ENCODE data around the gene EIF3A. TPM values are rescaled to one million over a fixed set of nuclear protein-coding genes. Genes with fewer than 3 reads are reported as not detected.

Gene EIF3A
- polyA plus RNA-seq, 1 donor from 2014 or later, result 38.6 TPM

DNA sequence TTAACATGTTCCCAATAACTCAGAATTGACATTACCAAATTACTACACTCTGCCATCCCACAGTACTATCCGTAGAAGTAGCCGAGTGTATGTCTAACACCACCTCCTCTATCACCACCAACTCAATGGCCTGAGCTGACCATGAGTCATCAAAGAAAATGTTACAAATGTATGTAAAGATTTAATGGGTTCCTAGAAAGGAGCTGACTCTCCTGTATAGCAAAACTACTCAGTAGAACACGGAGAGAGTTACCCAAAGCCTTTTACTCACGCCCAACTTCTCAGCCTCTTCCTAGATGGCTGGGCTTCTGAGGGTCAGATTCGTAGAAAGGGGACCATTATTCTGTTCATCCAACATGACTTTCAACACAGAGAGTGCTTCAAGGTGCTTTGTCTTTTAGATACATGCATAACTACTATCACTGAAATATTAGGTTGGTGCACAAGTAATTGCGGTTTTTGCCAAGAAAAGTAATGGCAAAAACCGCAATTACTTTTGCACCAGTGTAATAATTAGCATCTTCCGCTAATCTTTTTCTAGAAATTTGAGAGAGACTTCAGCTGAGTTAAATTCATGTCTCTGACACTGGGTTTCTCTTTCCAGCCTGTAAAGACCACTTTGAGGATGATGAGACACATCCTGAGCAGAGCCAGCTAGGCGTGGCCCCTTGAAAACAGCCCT is 75.1 kb downstream of the EIF3A start:
- H2AFZ ChIP-seq (ENCODE audit: low read depth, low read length), result no peak overlapping the region
- H3K4me2 ChIP-seq (ENCODE audit: low read length), result no peak overlapping the region
- no peak overlapping the region for H3K4me3 ChIP-seq (ENCODE audit: low read length)

DNA sequence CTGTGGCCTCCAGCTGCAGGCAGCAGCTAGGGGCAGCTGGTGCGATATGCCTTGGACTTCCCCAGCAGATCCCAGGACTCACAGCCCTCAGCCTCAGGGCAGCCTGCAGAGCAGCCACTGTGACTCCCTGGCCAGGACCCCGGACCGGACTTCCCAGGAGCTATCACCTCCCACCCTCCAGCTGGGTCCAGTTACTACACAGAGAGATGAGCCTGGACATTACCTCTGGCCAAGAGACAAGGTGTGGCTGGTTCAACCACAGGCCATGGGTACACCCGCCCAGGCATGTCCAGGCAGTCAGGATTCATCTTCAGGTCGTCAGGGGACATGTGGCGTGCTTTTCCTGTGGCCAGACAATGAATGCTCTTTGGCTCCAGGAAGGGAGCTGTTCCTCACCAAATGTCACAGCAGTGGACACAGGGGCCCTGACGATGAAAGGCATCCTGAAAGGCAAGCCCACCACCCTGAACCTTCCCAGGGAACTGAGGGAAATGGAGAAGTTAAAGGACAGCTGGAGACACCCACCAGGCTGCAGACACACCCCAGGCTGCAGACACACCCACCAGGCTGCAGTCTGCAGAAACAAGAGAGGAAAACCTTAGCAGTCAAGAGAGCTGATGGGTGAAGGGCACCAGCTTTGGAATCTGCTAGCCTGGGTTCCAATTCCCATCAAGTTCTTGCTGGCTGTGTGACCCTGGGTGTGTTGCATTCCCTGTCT is 76.9 kb downstream of the EIF3A start:
- H2AFZ ChIP-seq (ENCODE audit: low read depth, low read length), result no peak overlapping the region
- H3K4me3 ChIP-seq (ENCODE audit: low read length), result no peak overlapping the region
- H3K4me2 ChIP-seq (ENCODE audit: low read length), result no peak overlapping the region
- no peaks in the 10 kb centered on the region for H3K9me2 ChIP-seq (ENCODE audit: insufficient read depth, low read length)
- H3K79me2 ChIP-seq (replicated peaks; ENCODE audit: insufficient read depth, low read length), result no peaks in the 10 kb centered on the region
- H3K27me3 ChIP-seq (ENCODE audit: insufficient read depth, low read depth, low read length), result no peaks in the 10 kb centered on the region
- no peak overlapping the region for H3K9ac ChIP-seq (ENCODE audit: low read length)
- no peaks in the 10 kb centered on the region for H3F3A ChIP-seq (ENCODE audit: insufficient read depth, low read length, poor library complexity, severe bottlenecking)
- H4K20me1 ChIP-seq (ENCODE audit: insufficient read depth), result no peaks in the 10 kb centered on the region
- TF ChIP-seq CTCF (IDR thresholded peaks at IDR 0.05; ENCODE audit: poor library complexity, severe bottlenecking), result no peak
- TF ChIP-seq POLR2AphosphoS5 (IDR thresholded peaks at IDR 0.05), result no peak
- H3K27ac ChIP-seq (ENCODE audit: low read length), result no peak overlapping the region
- H3K9me3 ChIP-seq (ENCODE audit: low read length), result no peaks in the 10 kb centered on the region
- no peaks in the 10 kb centered on the region for H3K36me3 ChIP-seq (ENCODE audit: insufficient read depth, low read length)

More for the DNA sequence above, 75.1 kb downstream of the EIF3A start:
- Histone ChIP-seq H3K79me2 (replicated peaks; ENCODE audit: insufficient read depth, low read length) (no peaks in the 10 kb centered on the region), H3F3A (ENCODE audit: insufficient read depth, low read length, poor library complexity, severe bottlenecking) (no peaks in the 10 kb centered on the region), H3K9me2 (ENCODE audit: insufficient read depth, low read length) (no peaks in the 10 kb centered on the region), H3K9me3 (ENCODE audit: low read length) (no peaks in the 10 kb centered on the region), H3K27me3 (ENCODE audit: insufficient read depth, low read depth, low read length) (no peaks in the 10 kb centered on the region), H3K27ac (ENCODE audit: low read length) (no peak overlapping the region), H3K36me3 (ENCODE audit: insufficient read depth, low read length) (no peaks in the 10 kb centered on the region), H3K9ac (ENCODE audit: low read length) (no peak overlapping the region), H4K20me1 (ENCODE audit: insufficient read depth) (no peaks in the 10 kb centered on the region)
- no peak for TF ChIP-seq POLR2AphosphoS5 (IDR thresholded peaks at IDR 0.05)

- no peaks in the 10 kb centered on the region for H3K9me2 ChIP-seq (ENCODE audit: insufficient read depth, low read length)
- no peak for TF ChIP-seq POLR2AphosphoS5 (IDR thresholded peaks at IDR 0.05)
- TF ChIP-seq EP300 (conservative IDR thresholded peaks at IDR 0.05; ENCODE audit: poor library complexity, severe bottlenecking), result no peak
- no peak for TF ChIP-seq MXI1 (conservative IDR thresholded peaks at IDR 0.05; ENCODE audit: poor library complexity, severe bottlenecking)
- no peak for TF ChIP-seq SMC3 (conservative IDR thresholded peaks at IDR 0.05; ENCODE audit: poor library complexity)
- no peak for TF ChIP-seq CTCF (IDR thresholded peaks at IDR 0.05; ENCODE audit: poor library complexity, severe bottlenecking)
- no peak for TF ChIP-seq REST (IDR thresholded peaks at IDR 0.05; ENCODE audit: borderline replicate concordance)
- TF ChIP-seq RAD21 (conservative IDR thresholded peaks at IDR 0.05), result no peak
- TF ChIP-seq EZH2 (IDR thresholded peaks at IDR 0.05; ENCODE audit: borderline replicate concordance, insufficient read depth, low read length, poor library complexity, severe bottlenecking), result no peak
- TF ChIP-seq TAF1 (IDR thresholded peaks at IDR 0.05; ENCODE audit: low read depth), result no peak
- no peaks in the 10 kb centered on the region for H4K20me1 ChIP-seq (ENCODE audit: insufficient read depth)
Observed at GRCh38 chr10:119001717-119002500, 78.7 kb downstream of the EIF3A start.

More at GRCh38 chr10:119001717-119002500, 78.7 kb downstream of the EIF3A start:
- Histone ChIP-seq H3K9me3 (ENCODE audit: low read length) (no peaks in the 10 kb centered on the region), H3K4me2 (ENCODE audit: low read length) (no peak overlapping the region), H3K9ac (ENCODE audit: low read length) (no peak overlapping the region), H2AFZ (ENCODE audit: low read depth, low read length) (no peak overlapping the region), H3K36me3 (ENCODE audit: insufficient read depth, low read length) (no peaks in the 10 kb centered on the region), H3F3A (ENCODE audit: insufficient read depth, low read length, poor library complexity, severe bottlenecking) (no peaks in the 10 kb centered on the region), H3K4me3 (ENCODE audit: low read length) (no peak overlapping the region), H3K27me3 (ENCODE audit: insufficient read depth, low read depth, low read length) (no peaks in the 10 kb centered on the region), H3K27ac (ENCODE audit: low read length) (no peak overlapping the region), H3K79me2 (replicated peaks; ENCODE audit: insufficient read depth, low read length) (no peaks in the 10 kb centered on the region)
